ENCODE measurements around the gene GPR137. TPM values are rescaled to one million over a fixed set of nuclear protein-coding genes. Genes with fewer than 3 reads are reported as not detected.
A peak's percentile ranks its signal among the peaks of the same experiment; 100 is the strongest.

GPR137 gene
- polyA plus RNA-seq, 2 of the 4 experiments (the other 2 are of a cell fraction), result 11.0 to 37.4 TPM

DNA sequence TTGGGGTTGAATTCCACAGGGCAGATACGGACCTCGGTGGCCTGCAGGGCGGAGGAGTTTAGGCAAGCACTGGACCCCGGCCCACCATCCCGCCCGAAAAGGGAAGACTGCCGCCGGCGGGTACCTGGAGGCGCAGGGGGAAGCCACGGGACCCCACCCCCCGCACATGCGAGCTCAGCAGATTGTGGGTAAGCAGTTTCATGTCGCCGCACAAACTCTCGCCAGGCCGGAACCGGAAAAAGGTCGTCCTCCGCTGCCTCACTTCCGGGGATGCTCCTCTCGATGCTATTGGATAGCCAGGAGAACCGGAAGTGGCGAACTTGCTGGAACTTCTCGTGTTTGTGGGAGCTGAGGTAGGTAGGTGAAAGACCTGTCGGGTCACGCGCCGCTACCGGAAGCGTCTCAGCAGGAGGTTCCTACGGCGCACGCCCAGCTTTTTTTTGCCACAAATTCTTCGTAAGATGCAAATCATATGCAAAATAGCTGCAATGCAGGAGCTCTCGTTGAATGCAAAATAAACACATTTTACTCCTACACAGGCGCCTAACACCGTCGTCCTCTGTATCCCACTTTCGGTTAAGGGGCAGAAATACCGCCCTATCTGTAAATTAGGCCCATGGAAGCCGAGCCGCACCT is 31.8 kb downstream of the GPR137 start, which contains the start of gene TRMT112:
Gene TRMT112 (minus strand): TSS at position 235 of the 636 bp plus-strand sequence. CDS start 33 bp downstream, at position 202.
- 2% methylated on average over 40 of the region's 43 CpGs for WGBS (ENCODE audit: missing lambda C conversion rate)
- CTCF ChIA-PET, result interaction anchor here (0.6 to 20.7 kb wide), 20 partner anchors 8 to 1530 kb away, joined by 3 to 996 read pairs (median 3); partner anchors contain the start of genes CATSPERZ, CCDC88B, ESRRA and FERMT3
- Histone ChIP-seq H3K4me3 (peak within 1 kb of the TSS; percentile 80), H3K27ac (peak within 1 kb of the TSS; percentile 97 to 98), H3K9me3 (no peaks in the 10 kb centered on the region), H3K4me1 (peaks cover 14% of the 10 kb centered on the region), H3K4me2 (peak within 1 kb of the TSS; percentile 87)
- POLR2A ChIA-PET, result interaction anchor here (0.6 to 2.9 kb wide), 27 partner anchors 9 to 497 kb away, joined by 3 to 50 read pairs (median 7); partner anchors contain the start of genes BAD, CCDC88B, ESRRA and FKBP2
- FAIRE-seq (peak; percentile 99), DNase-seq (ENCODE audit: low read depth in 1 of 2, low spot score in 1 of 2) (peak; percentile 95 to 99), ATAC-seq (peak; percentile 83 to 90)
- TF ChIP-seq ZC3H11A (IDR thresholded peaks at IDR 0.05), result no peak
- TF ChIP-seq SREBF2 (IDR thresholded peaks at IDR 0.05), result no peak
- TF ChIP-seq CHD2 (IDR thresholded peaks at IDR 0.05; ENCODE audit: low read length, partially characterized antibody), result no peak
- peak; percentile 86 for TF ChIP-seq USF2 (IDR thresholded peaks at IDR 0.05)
- TF ChIP-seq, protein P1, sequence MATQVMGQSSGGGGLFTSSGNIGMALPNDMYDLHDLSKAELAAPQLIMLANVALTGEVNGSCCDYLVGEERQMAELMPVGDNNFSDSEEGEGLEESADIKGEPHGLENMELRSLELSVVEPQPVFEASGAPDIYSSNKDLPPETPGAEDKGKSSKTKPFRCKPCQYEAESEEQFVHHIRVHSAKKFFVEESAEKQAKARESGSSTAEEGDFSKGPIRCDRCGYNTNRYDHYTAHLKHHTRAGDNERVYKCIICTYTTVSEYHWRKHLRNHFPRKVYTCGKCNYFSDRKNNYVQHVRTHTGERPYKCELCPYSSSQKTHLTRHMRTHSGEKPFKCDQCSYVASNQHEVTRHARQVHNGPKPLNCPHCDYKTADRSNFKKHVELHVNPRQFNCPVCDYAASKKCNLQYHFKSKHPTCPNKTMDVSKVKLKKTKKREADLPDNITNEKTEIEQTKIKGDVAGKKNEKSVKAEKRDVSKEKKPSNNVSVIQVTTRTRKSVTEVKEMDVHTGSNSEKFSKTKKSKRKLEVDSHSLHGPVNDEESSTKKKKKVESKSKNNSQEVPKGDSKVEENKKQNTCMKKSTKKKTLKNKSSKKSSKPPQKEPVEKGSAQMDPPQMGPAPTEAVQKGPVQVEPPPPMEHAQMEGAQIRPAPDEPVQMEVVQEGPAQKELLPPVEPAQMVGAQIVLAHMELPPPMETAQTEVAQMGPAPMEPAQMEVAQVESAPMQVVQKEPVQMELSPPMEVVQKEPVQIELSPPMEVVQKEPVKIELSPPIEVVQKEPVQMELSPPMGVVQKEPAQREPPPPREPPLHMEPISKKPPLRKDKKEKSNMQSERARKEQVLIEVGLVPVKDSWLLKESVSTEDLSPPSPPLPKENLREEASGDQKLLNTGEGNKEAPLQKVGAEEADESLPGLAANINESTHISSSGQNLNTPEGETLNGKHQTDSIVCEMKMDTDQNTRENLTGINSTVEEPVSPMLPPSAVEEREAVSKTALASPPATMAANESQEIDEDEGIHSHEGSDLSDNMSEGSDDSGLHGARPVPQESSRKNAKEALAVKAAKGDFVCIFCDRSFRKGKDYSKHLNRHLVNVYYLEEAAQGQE (IDR thresholded peaks at IDR 0.05), result no peak
- TF ChIP-seq, protein P2, sequence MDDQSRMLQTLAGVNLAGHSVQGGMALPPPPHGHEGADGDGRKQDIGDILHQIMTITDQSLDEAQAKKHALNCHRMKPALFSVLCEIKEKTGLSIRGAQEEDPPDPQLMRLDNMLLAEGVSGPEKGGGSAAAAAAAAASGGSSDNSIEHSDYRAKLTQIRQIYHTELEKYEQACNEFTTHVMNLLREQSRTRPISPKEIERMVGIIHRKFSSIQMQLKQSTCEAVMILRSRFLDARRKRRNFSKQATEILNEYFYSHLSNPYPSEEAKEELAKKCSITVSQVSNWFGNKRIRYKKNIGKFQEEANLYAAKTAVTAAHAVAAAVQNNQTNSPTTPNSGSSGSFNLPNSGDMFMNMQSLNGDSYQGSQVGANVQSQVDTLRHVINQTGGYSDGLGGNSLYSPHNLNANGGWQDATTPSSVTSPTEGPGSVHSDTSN (IDR thresholded peaks at IDR 0.05), result no peak; the same call in 1 of the 2 replicates
- no peak for TF ChIP-seq RNF2 (IDR thresholded peaks at IDR 0.05; ENCODE audit: borderline replicate concordance, low read depth)
- TF ChIP-seq CBX2 (IDR thresholded peaks at IDR 0.05; ENCODE audit: borderline replicate concordance, low read depth), result no peak
- TF ChIP-seq FOSL2 (IDR thresholded peaks at IDR 0.05), result no peak
- no peak for TF ChIP-seq FOSL2 (CRISPR knock-in tag; IDR thresholded peaks at IDR 0.05)
- peak; percentile 99 for TF ChIP-seq MAFK (IDR thresholded peaks at IDR 0.05; ENCODE audit: partially characterized antibody)
- no peak for TF ChIP-seq RAD21 (conservative IDR thresholded peaks at IDR 0.05 in 1 of 2, IDR thresholded peaks at IDR 0.05 in 1 of 2)
- no peak for TF ChIP-seq NPAS2 (CRISPR knock-in tag; IDR thresholded peaks at IDR 0.05; ENCODE audit: borderline replicate concordance)
- TF ChIP-seq HMGXB4 (CRISPR knock-in tag; IDR thresholded peaks at IDR 0.05; ENCODE audit: borderline replicate concordance), result no peak
- TF ChIP-seq HDAC2 (IDR thresholded peaks at IDR 0.05), result no peak
- TF ChIP-seq TP53 (CRISPR knock-in tag; IDR thresholded peaks at IDR 0.05), result no peak
- TF ChIP-seq HOXB13 (CRISPR knock-in tag; IDR thresholded peaks at IDR 0.05; ENCODE audit: low read depth), result no peak
- TF ChIP-seq ZNF302 (CRISPR knock-in tag; IDR thresholded peaks at IDR 0.05), result no peak
- no peak for TF ChIP-seq ESRRA (IDR thresholded peaks at IDR 0.05; ENCODE audit: borderline replicate concordance, low read length)
- no peak for TF ChIP-seq KDM1A (IDR thresholded peaks at IDR 0.05; ENCODE audit: low read depth)
- peak; percentile 56 to 83 for TF ChIP-seq JUN (IDR thresholded peaks at IDR 0.05)
- no peak for TF ChIP-seq SMC3 (IDR thresholded peaks at IDR 0.05)
- TF ChIP-seq NFE2L2 (conservative IDR thresholded peaks at IDR 0.05; ENCODE audit: low read length), result no peak
- TF ChIP-seq NR3C1 (IDR thresholded peaks at IDR 0.05), result no peak
- no peak for TF ChIP-seq ATOH8 (CRISPR knock-in tag; IDR thresholded peaks at IDR 0.05; ENCODE audit: low read depth)
- TF ChIP-seq HOXA7 (CRISPR knock-in tag; IDR thresholded peaks at IDR 0.05), result no peak
- peak; percentile 69; the same call in 1 of the 2 replicates for TF ChIP-seq BHLHE40 (IDR thresholded peaks at IDR 0.05; ENCODE audit: low read depth, low read length)
- TF ChIP-seq HES2 (IDR thresholded peaks at IDR 0.05), result no peak
- no peak for TF ChIP-seq FOXS1 (CRISPR knock-in tag; IDR thresholded peaks at IDR 0.05)
- TF ChIP-seq E2F6 (IDR thresholded peaks at IDR 0.05; ENCODE audit: borderline replicate concordance, low read depth), result peak; percentile 43; the same call in 1 of the 2 replicates
- no peak for TF ChIP-seq ZSCAN20 (CRISPR knock-in tag; IDR thresholded peaks at IDR 0.05)

All from A549 (cell line).